IMR-90 (cell line): Measurements from ENCODE around the gene RPL15.

Experiments used
- FOS ChIP-seq: fragments of 150-350 bp; IDR thresholded peaks from 2 replicates; pipeline ENCODE4 v1.6.1; 2016; ENCODE audit warnings: low read depth, low read length
- SMC3 ChIP-seq: fragments of 150-350 bp; IDR thresholded peaks from 2 replicates; pipeline ENCODE4 v1.6.1; 2016; ENCODE audit warnings: low read depth, mild to moderate bottlenecking, antibody characterized with exemption, low read length, moderate library complexity
- TF ChIP-seq, protein P1 (sequence below): conservative IDR thresholded peaks from 2 replicates; pipeline ENCODE4 v1.5.1; 2012; ENCODE audit warnings: mild to moderate bottlenecking, low read depth, low read length, improper control_type of control experiment
- TF ChIP-seq, protein P2 (sequence below): fragments of 150-350 bp; IDR thresholded peaks from 2 replicates; pipeline ENCODE4 v1.6.1; 2017; ENCODE audit warnings: mild to moderate bottlenecking, antibody characterized with exemption, low read length, low read depth
- TF ChIP-seq, protein P3 (sequence below): fragments of 150-350 bp; IDR thresholded peaks from 2 replicates; pipeline ENCODE4 v1.6.1; 2016; ENCODE audit warnings: low read depth, mild to moderate bottlenecking, low read length, moderate library complexity, borderline replicate concordance

DNA sequence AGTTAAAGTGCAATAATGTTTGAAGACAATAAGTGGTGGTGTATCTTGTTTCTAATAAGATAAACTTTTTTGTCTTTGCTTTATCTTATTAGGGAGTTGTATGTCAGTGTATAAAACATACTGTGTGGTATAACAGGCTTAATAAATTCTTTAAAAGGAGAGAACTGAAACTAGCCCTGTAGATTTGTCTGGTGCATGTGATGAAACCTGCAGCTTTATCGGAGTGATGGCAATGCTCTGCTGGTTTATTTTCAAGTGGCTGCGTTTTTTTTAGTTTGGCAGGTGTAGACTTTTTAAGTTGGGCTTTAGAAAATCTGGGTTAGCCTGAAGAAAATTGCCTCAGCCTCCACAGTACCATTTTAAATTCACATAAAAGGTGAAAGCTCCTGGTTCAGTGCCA lies 2.7 kb downstream of the RPL15 start:
- TF ChIP-seq, protein P1, sequence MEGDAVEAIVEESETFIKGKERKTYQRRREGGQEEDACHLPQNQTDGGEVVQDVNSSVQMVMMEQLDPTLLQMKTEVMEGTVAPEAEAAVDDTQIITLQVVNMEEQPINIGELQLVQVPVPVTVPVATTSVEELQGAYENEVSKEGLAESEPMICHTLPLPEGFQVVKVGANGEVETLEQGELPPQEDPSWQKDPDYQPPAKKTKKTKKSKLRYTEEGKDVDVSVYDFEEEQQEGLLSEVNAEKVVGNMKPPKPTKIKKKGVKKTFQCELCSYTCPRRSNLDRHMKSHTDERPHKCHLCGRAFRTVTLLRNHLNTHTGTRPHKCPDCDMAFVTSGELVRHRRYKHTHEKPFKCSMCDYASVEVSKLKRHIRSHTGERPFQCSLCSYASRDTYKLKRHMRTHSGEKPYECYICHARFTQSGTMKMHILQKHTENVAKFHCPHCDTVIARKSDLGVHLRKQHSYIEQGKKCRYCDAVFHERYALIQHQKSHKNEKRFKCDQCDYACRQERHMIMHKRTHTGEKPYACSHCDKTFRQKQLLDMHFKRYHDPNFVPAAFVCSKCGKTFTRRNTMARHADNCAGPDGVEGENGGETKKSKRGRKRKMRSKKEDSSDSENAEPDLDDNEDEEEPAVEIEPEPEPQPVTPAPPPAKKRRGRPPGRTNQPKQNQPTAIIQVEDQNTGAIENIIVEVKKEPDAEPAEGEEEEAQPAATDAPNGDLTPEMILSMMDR, result no peak
- TF ChIP-seq, protein P2, sequence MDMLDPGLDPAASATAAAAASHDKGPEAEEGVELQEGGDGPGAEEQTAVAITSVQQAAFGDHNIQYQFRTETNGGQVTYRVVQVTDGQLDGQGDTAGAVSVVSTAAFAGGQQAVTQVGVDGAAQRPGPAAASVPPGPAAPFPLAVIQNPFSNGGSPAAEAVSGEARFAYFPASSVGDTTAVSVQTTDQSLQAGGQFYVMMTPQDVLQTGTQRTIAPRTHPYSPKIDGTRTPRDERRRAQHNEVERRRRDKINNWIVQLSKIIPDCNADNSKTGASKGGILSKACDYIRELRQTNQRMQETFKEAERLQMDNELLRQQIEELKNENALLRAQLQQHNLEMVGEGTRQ, result no peak
- TF ChIP-seq, protein P3, sequence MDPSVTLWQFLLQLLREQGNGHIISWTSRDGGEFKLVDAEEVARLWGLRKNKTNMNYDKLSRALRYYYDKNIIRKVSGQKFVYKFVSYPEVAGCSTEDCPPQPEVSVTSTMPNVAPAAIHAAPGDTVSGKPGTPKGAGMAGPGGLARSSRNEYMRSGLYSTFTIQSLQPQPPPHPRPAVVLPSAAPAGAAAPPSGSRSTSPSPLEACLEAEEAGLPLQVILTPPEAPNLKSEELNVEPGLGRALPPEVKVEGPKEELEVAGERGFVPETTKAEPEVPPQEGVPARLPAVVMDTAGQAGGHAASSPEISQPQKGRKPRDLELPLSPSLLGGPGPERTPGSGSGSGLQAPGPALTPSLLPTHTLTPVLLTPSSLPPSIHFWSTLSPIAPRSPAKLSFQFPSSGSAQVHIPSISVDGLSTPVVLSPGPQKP, result no peak
- no peak for TF ChIP-seq FOS
- no peak for TF ChIP-seq SMC3
